Measurements from ENCODE around the gene PTP4A1. TPM values are rescaled to one million over a fixed set of nuclear protein-coding genes. Genes with fewer than 3 reads are reported as not detected.

Gene PTP4A1
- total RNA-seq, 1 donor from 2014 or later: 87.9 TPM

DNA sequence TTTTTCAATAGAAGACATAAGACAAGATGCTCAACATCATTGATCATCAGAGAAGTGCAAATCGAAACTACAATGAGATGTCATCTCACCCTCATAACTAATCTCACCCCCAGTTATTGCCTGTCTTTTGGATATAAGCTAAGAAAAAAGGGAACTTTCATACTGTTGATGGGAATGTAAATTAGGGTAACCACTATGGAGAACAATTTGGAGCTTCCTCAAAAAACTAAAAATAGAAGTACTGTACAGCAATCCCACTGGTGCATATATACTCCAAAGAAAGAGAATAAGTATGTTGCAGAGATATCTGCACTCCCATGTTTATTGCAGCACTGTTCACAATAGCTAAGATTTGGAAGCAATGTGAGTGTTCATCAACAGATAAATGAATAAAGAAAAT, 37.0 kb downstream of the PTP4A1 start:
- Mint-ChIP-seq H3K27ac (ENCODE audit: unreplicated experiment) (no peak overlapping the region), H3K27me3 (ENCODE audit: unreplicated experiment) (no peaks in the 10 kb centered on the region), H3K4me3 (ENCODE audit: unreplicated experiment) (no peak overlapping the region), H3K4me1 (ENCODE audit: low read depth, unreplicated experiment) (no peaks in the 10 kb centered on the region), H3K36me3 (ENCODE audit: unreplicated experiment) (no peaks in the 10 kb centered on the region), H3K9me3 (ENCODE audit: unreplicated experiment) (no peaks in the 10 kb centered on the region)
- TF ChIP-seq, protein P1, sequence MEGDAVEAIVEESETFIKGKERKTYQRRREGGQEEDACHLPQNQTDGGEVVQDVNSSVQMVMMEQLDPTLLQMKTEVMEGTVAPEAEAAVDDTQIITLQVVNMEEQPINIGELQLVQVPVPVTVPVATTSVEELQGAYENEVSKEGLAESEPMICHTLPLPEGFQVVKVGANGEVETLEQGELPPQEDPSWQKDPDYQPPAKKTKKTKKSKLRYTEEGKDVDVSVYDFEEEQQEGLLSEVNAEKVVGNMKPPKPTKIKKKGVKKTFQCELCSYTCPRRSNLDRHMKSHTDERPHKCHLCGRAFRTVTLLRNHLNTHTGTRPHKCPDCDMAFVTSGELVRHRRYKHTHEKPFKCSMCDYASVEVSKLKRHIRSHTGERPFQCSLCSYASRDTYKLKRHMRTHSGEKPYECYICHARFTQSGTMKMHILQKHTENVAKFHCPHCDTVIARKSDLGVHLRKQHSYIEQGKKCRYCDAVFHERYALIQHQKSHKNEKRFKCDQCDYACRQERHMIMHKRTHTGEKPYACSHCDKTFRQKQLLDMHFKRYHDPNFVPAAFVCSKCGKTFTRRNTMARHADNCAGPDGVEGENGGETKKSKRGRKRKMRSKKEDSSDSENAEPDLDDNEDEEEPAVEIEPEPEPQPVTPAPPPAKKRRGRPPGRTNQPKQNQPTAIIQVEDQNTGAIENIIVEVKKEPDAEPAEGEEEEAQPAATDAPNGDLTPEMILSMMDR (IDR thresholded peaks at IDR 0.05; ENCODE audit: partially characterized antibody, unreplicated experiment): no peak
- no peak for DNase-seq

DNA sequence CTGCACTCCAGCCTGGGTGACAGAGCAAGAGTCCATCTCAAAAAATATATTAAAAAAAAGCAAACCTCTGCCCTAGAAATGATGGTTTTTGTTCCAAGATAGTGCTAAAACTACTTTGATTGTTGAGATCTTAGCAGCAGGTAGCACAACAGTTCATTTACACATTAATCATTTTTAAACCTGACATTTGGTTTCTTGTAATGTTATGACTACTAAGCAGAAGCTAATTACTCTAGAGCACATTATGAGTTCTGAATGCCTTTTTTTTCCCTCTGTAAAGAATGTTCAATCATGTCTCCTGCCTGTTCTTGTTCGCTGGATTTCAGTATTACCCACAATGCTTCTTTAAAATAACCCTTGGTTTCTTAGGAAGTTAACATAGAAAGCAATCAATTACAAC, 38.7 kb downstream of the PTP4A1 start:
- no peaks in the 10 kb centered on the region for H3K4me1 Mint-ChIP-seq (ENCODE audit: low read depth, unreplicated experiment)
- H3K4me3 Mint-ChIP-seq (ENCODE audit: unreplicated experiment): no peak overlapping the region
- no peaks in the 10 kb centered on the region for H3K9me3 Mint-ChIP-seq (ENCODE audit: unreplicated experiment)
- H3K27me3 Mint-ChIP-seq (ENCODE audit: unreplicated experiment): no peaks in the 10 kb centered on the region
- no peaks in the 10 kb centered on the region for H3K36me3 Mint-ChIP-seq (ENCODE audit: unreplicated experiment)
- no peak overlapping the region for H3K27ac Mint-ChIP-seq (ENCODE audit: unreplicated experiment)
- TF ChIP-seq, protein P1 (IDR thresholded peaks at IDR 0.05; ENCODE audit: partially characterized antibody, unreplicated experiment): no peak
- no peak for DNase-seq

DNA sequence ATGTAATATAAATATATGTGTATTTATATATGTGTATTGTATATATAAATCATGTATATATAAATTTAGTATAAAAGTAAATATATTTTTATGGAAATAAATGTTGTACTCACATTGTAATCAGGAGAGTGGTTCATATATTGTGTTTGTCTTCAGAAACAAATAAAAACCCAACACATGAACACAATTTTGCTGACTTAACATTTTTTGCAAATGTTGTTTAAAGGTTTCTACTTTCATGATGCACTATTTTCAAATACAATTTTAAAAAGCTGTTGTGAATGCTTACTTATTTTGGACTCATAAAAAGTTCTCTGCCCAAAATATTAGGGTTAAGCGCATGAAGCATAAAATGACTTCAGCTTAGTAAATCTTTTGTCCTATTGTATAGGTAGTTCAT, 39.3 kb downstream of the PTP4A1 start:
- Mint-ChIP-seq H3K36me3 (ENCODE audit: unreplicated experiment) (no peaks in the 10 kb centered on the region), H3K4me3 (ENCODE audit: unreplicated experiment) (no peak overlapping the region), H3K4me1 (ENCODE audit: low read depth, unreplicated experiment) (no peaks in the 10 kb centered on the region), H3K27me3 (ENCODE audit: unreplicated experiment) (no peaks in the 10 kb centered on the region), H3K27ac (ENCODE audit: unreplicated experiment) (no peak overlapping the region), H3K9me3 (ENCODE audit: unreplicated experiment) (peaks cover 3% of the 10 kb centered on the region)
- DNase-seq: no peak
- TF ChIP-seq, protein P1 (IDR thresholded peaks at IDR 0.05; ENCODE audit: partially characterized antibody, unreplicated experiment): no peak

DNA sequence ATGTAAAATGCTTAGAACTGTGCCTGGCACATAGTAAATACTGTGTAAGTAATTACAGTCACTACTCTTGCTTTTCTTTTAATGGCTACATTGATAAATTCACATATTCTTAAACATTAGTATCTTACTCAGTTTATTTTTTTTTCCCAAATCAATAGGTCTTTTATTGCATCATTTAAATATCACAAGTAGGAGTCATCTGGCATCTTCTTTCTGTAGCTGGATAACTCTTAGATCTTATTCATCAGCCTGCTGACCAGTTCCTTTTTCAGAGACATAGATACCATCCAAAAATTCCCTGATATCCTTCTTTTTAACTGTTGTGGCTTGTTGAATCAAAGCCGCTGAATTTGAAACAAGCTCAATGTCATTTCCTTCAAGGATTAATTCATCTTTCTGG, 43.3 kb downstream of the PTP4A1 start:
- H3K27ac Mint-ChIP-seq (ENCODE audit: unreplicated experiment): no peak overlapping the region
- no peak for DNase-seq

More for the DNA sequence above, 43.3 kb downstream of the PTP4A1 start:
- no peaks in the 10 kb centered on the region for H3K4me1 Mint-ChIP-seq (ENCODE audit: low read depth, unreplicated experiment)
- H3K27me3 Mint-ChIP-seq (ENCODE audit: unreplicated experiment): no peaks in the 10 kb centered on the region
- H3K9me3 Mint-ChIP-seq (ENCODE audit: unreplicated experiment): peaks cover 3% of the 10 kb centered on the region
- no peaks in the 10 kb centered on the region for H3K36me3 Mint-ChIP-seq (ENCODE audit: unreplicated experiment)
- TF ChIP-seq, protein P1 (IDR thresholded peaks at IDR 0.05; ENCODE audit: partially characterized antibody, unreplicated experiment): no peak
- H3K4me3 Mint-ChIP-seq (ENCODE audit: unreplicated experiment): no peak overlapping the region

Other genes with a start within 250 kb of the PTP4A1 start
- gene PHF3, start 63.3 kb downstream of the PTP4A1 start, total RNA-seq (ENCODE audit: unreplicated experiment): 38.7 TPM

Measured in glutamatergic neuron (in vitro differentiated cells).